Activated CD8-positive, alpha-beta memory T cell treated with anti-CD3 and anti-CD28 coated beads for 48 hours (primary cell): Measurements from ENCODE around the gene ACTR3.

Source experiments
- DNase-seq, 3 experiments: peaks; one replicate each; pipeline ENCODE4 v3.0.0-alpha.2; 2020; ENCODE audit warnings: low read depth in 2 of 3, low spot score in 2 of 3

The ACTR3 gene

GRCh38 chr2:113996671-113997594 lies 107.0 kb downstream of the ACTR3 start:
- DNase-seq = no peak

- no peak for DNase-seq
Measured at GRCh38 chr2:114001152-114001551, 111.3 kb downstream of the ACTR3 start.

GRCh38 chr2:114001937-114002336 lies 112.0 kb downstream of the ACTR3 start:
- DNase-seq = no peak

- no peak for DNase-seq
Measured at GRCh38 chr2:114005110-114005783, 115.4 kb downstream of the ACTR3 start.

- DNase-seq = no peak
Measured at GRCh38 chr2:114006460-114006859, 116.6 kb downstream of the ACTR3 start.

GRCh38 chr2:114007436-114007835 lies 117.5 kb downstream of the ACTR3 start:
- no peak for DNase-seq

GRCh38 chr2:114008720-114009119 lies 118.8 kb downstream of the ACTR3 start:
- no peak for DNase-seq

- DNase-seq = no peak
Measured at GRCh38 chr2:114009205-114009944, 119.5 kb downstream of the ACTR3 start.

GRCh38 chr2:114010001-114010400 lies 120.1 kb downstream of the ACTR3 start:
- DNase-seq = no peak

GRCh38 chr2:114011713-114012112 lies 121.8 kb downstream of the ACTR3 start:
- DNase-seq = no peak
